SK-N-MC (cell line): ENCODE results near the gene ABR.

Experiments used
- DNase-seq: peaks from one replicate; pipeline ENCODE4 v3.0.0-alpha.2; 2011; ENCODE audit warnings: low read depth, low spot score
- H3K27ac ChIP-seq: fragments of 200-600 bp; sonication (generic); 2 replicates; pipeline ENCODE4 v1.5.1; 2016; ENCODE audit warnings: mixed run types
- H3K36me3 ChIP-seq: fragments of 200-600 bp; sonication (generic); 2 replicates; pipeline ENCODE4 v1.6.1; 2017; ENCODE audit warnings: antibody characterized with exemption, low read length, mixed read lengths; ENCODE audit not compliant: insufficient read depth
- H3K4me3 ChIP-seq: fragments of 200-600 bp; sonication (generic); 2 replicates; pipeline ENCODE4 v1.5.1; 2016
- H3K9ac ChIP-seq: fragments of 200-600 bp; sonication (generic); 2 replicates; pipeline ENCODE4 v1.8.0; 2017; ENCODE audit warnings: mixed run types, mixed read lengths; ENCODE audit not compliant: insufficient read length
- H3K9me3 ChIP-seq: fragments of 200-600 bp; sonication (generic); 2 replicates; pipeline ENCODE4 v1.6.1; 2017; ENCODE audit warnings: low read depth, mild to moderate bottlenecking, antibody characterized with exemption, low read length, moderate library complexity, mixed read lengths
- EZH2 ChIP-seq: fragments of 200-600 bp; sonication (generic); IDR thresholded peaks from one replicate; pipeline ENCODE4 v1.6.1; 2017; ENCODE audit warnings: antibody characterized with exemption
- FOXP2 ChIP-seq: optimal IDR thresholded peaks from 2 replicates; pipeline ENCODE3; 2011; ENCODE audit warnings: mild to moderate bottlenecking, moderate library complexity; ENCODE audit not compliant: insufficient read depth; ENCODE audit errors: extremely low read length, control extremely low read depth
- POLR2AphosphoS5 ChIP-seq: IDR thresholded peaks from 2 replicates; pipeline ENCODE4 v1.6.1; 2012; ENCODE audit warnings: mild to moderate bottlenecking, low read depth, low read length, borderline replicate concordance

Gene ABR

DNA sequence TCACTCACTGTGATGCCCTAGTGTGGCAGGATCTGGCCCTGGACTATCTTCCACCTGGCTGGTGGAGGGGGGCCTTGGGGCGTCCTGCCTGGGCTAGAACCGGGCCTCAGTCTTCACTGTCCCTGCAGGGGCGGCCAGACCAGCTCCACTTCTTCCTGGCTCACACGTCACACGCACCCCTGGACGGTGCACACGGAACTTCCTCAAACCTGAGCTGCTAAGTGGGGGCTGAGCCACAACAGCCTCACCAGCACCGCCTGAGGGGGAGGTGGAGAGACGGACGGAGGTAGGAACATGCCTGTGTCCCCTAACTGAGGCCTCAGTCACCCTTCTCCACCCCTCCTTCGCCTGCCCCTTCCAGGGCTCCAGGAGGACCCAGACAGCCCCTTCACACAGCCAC, 146.3 kb downstream of the ABR start:
- Histone ChIP-seq H3K9me3 (no peaks in the 10 kb centered on the region), H3K36me3 (no peaks in the 10 kb centered on the region), H3K9ac (no peak overlapping the region), H3K27ac (no peak overlapping the region), H3K4me3 (no peak overlapping the region)
- TF ChIP-seq FOXP2: no peak
- TF ChIP-seq EZH2: no peak
- TF ChIP-seq POLR2AphosphoS5: no peak
- no peak for DNase-seq

GRCh38 chr17:1032391-1032790, 147.4 kb downstream of the ABR start:
- Histone ChIP-seq H3K4me3 (no peak overlapping the region), H3K9me3 (no peaks in the 10 kb centered on the region), H3K36me3 (no peaks in the 10 kb centered on the region), H3K9ac (no peak overlapping the region), H3K27ac (no peak overlapping the region)
- DNase-seq: no peak
- TF ChIP-seq EZH2 (no peak), POLR2AphosphoS5 (no peak), FOXP2 (no peak)

DNA sequence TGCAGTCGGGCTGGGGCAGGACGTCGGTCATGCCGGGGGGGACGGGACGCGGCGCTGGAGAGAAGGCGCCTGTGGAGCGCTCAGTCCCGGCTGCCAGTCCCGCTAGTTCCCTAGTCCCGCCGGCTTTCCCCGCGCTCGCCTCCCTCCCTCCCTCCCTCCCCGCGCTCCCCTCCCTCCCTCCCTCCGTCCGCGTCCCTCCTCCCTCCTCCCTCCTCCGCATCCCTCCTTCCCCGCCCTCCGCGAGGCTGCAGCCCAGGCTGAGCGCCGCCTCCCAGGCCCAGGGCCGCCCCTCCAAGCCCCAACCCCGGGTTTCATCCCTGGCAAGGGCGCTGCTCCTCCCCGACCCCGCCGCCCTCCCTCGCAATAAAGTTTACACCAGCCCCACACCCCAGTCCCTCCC, 148.1 kb downstream of the ABR start:
- H3K9me3 ChIP-seq: no peaks in the 10 kb centered on the region
- no peak overlapping the region for H3K4me3 ChIP-seq
- no peaks in the 10 kb centered on the region for H3K36me3 ChIP-seq
- TF ChIP-seq POLR2AphosphoS5: no peak
- no peak for TF ChIP-seq EZH2
- no peak for TF ChIP-seq FOXP2
- no peak overlapping the region for H3K27ac ChIP-seq
- no peak overlapping the region for H3K9ac ChIP-seq
- DNase-seq: no peak

GRCh38 chr17:1030684-1031532, 148.9 kb downstream of the ABR start:
- DNase-seq: no peak
- no peaks in the 10 kb centered on the region for H3K9me3 ChIP-seq
- H3K27ac ChIP-seq: no peak overlapping the region
- TF ChIP-seq FOXP2: no peak
- no peak for TF ChIP-seq EZH2
- no peak for TF ChIP-seq POLR2AphosphoS5
- no peak overlapping the region for H3K4me3 ChIP-seq
- no peaks in the 10 kb centered on the region for H3K36me3 ChIP-seq
- H3K9ac ChIP-seq: no peak overlapping the region

DNA sequence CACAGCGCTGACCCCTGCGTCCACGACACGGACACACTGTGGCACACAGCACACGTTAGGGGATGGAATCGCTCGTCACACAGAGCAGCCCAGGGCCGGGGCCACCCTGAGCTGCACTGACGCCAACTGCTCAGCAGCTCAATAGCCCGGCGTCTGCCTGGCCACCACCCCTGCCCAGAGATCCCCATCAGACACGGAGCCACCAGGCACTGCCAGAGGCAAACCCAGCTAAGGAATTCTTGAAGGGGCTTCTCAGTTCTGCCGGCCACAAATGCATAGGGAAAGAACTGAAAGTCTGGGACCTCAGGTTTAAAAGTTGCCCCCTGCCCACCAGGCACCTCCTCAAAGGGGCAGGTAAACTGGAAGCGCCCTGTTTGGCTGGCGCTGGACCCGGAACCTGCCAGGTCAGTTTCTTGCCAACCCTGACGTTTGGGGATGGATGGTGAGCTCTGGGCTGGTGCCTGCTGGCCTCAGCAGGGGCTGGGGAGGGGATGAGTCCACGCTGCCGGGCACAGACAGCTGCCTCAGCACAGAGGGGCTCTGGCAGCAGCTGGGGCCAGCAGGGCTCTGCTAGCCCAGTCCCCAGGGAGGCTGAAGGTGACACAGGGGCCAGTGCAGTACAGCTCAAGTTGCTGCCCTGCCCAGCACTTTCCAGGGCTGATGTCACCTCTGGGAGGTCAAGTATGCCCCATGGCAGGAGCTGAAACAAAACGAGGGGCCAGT, 149.7 kb downstream of the ABR start:
- H3K27ac ChIP-seq: no peak overlapping the region
- H3K36me3 ChIP-seq: no peaks in the 10 kb centered on the region
- no peak overlapping the region for H3K9ac ChIP-seq
- TF ChIP-seq POLR2AphosphoS5 (no peak), FOXP2 (no peak), EZH2 (no peak)
- DNase-seq: no peak
- H3K4me3 ChIP-seq: no peak overlapping the region
- no peaks in the 10 kb centered on the region for H3K9me3 ChIP-seq

DNA sequence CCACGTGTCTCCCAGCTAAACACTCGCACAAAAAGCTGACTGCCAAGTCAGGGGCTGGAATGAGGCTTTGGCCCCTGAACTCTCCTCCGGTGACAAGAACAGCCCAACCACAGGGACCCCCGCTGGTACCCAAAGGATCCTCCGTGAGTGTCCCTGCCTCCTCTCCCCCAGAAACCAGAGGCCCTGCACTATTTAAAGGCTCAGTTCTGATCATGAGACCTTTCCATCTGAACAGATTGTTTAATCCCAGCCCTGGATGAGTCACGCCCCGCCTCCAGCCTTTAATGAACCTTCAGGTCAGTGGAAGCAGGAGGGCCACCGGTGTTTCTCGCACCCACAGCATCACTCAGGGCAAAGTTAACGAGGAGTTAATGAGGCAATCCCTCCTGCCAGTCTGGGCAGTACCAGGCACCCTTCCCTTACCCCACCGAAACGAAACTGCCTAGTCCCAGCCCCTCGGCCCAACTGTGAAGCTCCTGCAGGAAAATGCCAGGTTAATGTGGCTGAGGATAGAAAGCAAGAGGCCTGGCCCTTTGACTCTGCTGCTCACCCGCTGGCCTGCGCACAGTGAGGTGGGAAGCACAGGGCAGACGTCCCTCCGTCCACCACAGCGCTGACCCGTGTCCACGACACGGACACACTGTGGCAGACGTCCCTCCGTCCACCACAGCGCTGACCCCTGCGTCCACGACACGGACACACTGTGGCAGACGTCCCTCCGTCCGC, 150.4 kb downstream of the ABR start:
- no peak for DNase-seq

GRCh38 chr17:1027044-1027443, 152.7 kb downstream of the ABR start:
- H3K9me3 ChIP-seq: no peaks in the 10 kb centered on the region
- H3K27ac ChIP-seq: no peak overlapping the region
- no peak overlapping the region for H3K4me3 ChIP-seq
- no peak overlapping the region for H3K9ac ChIP-seq
- H3K36me3 ChIP-seq: no peaks in the 10 kb centered on the region
- TF ChIP-seq FOXP2 (no peak), POLR2AphosphoS5 (no peak), EZH2 (no peak)
- DNase-seq: no peak

More for the DNA sequence above, 150.4 kb downstream of the ABR start:
- TF ChIP-seq EZH2 (no peak), FOXP2 (no peak), POLR2AphosphoS5 (no peak)
- H3K4me3 ChIP-seq: no peak overlapping the region
- no peaks in the 10 kb centered on the region for H3K9me3 ChIP-seq
- no peak overlapping the region for H3K9ac ChIP-seq
- no peak overlapping the region for H3K27ac ChIP-seq
- H3K36me3 ChIP-seq: no peaks in the 10 kb centered on the region

DNA sequence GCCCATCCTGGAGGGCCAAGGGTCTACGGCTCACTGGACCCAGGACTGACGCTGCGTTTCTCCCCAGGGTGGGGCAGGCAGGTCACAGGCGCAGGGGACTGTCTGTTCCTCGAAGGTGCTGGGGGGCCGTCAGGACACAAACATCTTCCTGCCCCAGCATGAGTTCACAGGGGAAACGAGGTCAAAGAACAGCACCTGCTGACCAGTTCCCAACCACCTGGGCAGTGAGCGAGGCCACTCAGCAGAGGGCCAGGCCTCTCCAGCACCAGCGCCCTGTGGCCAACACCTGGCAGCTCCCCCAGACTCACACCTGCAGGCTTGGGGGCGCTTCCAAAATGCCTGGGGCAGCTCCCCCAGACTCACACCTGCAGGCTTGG, 153.2 kb downstream of the ABR start:
- no peak overlapping the region for H3K27ac ChIP-seq
- DNase-seq: no peak
- TF ChIP-seq POLR2AphosphoS5 (no peak), EZH2 (no peak), FOXP2 (no peak)
- no peaks in the 10 kb centered on the region for H3K36me3 ChIP-seq
- no peak overlapping the region for H3K4me3 ChIP-seq
- no peaks in the 10 kb centered on the region for H3K9me3 ChIP-seq
- no peak overlapping the region for H3K9ac ChIP-seq
